ENCODE data around the gene ST8SIA2.

The ST8SIA2 gene

DNA sequence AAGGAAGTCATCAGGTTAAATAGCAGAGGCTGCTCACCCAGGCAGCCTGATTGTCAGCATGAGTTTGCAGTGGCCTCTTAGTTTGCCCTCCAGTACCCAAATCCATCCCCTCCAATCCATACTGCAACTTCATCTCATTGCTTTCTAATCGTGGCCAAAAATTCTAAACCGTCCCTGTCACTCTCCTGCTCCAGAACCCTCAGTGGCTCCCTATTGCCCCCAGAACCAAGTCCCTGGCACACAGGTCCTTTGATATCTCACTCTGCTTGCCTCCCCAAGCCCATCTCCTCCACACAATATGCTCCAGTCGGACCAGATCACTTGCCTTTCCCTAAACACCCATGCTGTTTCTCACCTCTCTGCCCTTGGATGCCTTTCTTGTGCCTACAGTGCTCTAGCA lies 49.7 kb downstream of the ST8SIA2 start:
- TF ChIP-seq, protein P1, sequence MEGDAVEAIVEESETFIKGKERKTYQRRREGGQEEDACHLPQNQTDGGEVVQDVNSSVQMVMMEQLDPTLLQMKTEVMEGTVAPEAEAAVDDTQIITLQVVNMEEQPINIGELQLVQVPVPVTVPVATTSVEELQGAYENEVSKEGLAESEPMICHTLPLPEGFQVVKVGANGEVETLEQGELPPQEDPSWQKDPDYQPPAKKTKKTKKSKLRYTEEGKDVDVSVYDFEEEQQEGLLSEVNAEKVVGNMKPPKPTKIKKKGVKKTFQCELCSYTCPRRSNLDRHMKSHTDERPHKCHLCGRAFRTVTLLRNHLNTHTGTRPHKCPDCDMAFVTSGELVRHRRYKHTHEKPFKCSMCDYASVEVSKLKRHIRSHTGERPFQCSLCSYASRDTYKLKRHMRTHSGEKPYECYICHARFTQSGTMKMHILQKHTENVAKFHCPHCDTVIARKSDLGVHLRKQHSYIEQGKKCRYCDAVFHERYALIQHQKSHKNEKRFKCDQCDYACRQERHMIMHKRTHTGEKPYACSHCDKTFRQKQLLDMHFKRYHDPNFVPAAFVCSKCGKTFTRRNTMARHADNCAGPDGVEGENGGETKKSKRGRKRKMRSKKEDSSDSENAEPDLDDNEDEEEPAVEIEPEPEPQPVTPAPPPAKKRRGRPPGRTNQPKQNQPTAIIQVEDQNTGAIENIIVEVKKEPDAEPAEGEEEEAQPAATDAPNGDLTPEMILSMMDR (IDR thresholded peaks at IDR 0.05; ENCODE audit: low read depth, low read length) = no peak
- Histone ChIP-seq H3K36me3 (peaks cover 10% of the 10 kb centered on the region), H3K27ac (no peak overlapping the region), H3K4me3 (ENCODE audit: low read depth, low read length) (no peak overlapping the region), H3K9me3 (ENCODE audit: severe bottlenecking) (no peaks in the 10 kb centered on the region), H3K27me3 (ENCODE audit: insufficient read depth, low read depth, severe bottlenecking) (no peaks in the 10 kb centered on the region)
- DNase-seq = no peak

DNA sequence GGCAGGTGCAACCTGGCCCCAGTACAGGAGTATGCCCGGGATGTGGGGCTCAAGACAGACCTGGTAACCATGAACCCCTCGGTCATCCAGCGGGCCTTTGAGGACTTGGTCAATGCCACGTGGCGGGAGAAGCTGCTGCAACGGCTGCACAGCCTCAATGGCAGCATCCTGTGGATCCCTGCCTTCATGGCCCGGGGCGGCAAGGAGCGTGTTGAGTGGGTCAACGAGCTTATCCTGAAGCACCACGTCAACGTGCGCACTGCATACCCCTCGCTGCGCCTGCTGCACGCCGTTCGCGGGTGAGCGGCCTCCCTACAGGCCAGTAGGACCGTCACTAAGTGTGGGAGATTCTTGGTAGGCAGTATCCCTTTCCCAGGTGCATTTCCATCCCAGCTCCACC lies 51.0 kb downstream of the ST8SIA2 start:
- TF ChIP-seq, protein P1 (IDR thresholded peaks at IDR 0.05; ENCODE audit: low read depth, low read length) = no peak
- H3K4me3 ChIP-seq (ENCODE audit: low read depth, low read length) = no peak overlapping the region
- H3K27ac ChIP-seq = no peak overlapping the region
- no peaks in the 10 kb centered on the region for H3K27me3 ChIP-seq (ENCODE audit: insufficient read depth, low read depth, severe bottlenecking)
- H3K36me3 ChIP-seq = peaks cover 9% of the 10 kb centered on the region
- DNase-seq = no peak
- H3K9me3 ChIP-seq (ENCODE audit: severe bottlenecking) = no peaks in the 10 kb centered on the region

DNA sequence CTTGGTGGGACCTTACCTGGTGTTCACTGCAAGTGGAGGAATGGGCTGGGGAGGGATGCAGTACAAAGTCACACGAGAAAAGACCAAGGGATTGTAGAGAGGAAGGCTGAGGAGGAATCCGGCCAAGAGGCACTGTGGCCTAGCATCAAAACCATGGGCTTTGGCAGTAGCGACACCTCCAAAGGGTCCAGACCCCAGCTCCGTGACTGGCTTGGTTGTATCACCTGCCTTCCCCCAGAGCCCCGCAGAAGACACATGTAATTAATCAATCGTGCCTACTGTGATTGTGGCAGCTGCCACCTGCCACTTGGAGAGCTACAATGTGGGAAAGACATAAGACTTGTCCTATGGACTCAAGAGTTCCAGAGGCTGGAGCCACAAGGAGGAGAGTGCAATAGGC lies 54.7 kb downstream of the ST8SIA2 start:
- TF ChIP-seq, protein P1 (IDR thresholded peaks at IDR 0.05; ENCODE audit: low read depth, low read length) = no peak
- Histone ChIP-seq H3K36me3 (peaks cover 17% of the 10 kb centered on the region), H3K4me3 (ENCODE audit: low read depth, low read length) (no peak overlapping the region), H3K9me3 (ENCODE audit: severe bottlenecking) (no peaks in the 10 kb centered on the region), H3K27ac (no peak overlapping the region), H3K27me3 (ENCODE audit: insufficient read depth, low read depth, severe bottlenecking) (no peaks in the 10 kb centered on the region)
- DNase-seq = no peak

DNA sequence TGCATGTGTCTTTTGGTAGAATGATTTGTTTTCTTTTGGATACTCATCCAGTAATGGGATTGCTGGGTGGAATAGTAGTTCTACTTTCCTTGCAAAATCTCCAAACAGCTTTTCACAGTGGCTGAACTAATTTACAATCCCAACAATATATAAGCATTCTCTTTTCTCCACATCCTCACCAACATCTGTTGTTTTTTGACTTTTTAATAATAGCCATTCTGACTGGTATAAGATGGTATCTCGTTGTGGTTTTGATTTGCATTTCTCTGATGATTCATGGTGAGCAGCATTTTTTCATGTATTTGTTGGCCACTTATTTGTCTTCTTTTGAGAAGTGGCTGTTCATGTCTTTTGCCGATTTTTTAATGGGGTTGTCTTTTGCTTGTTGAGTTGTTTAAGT lies 55.8 kb downstream of the ST8SIA2 start:
- Histone ChIP-seq H3K36me3 (peaks cover 17% of the 10 kb centered on the region), H3K9me3 (ENCODE audit: severe bottlenecking) (no peaks in the 10 kb centered on the region), H3K27ac (no peak overlapping the region), H3K4me3 (ENCODE audit: low read depth, low read length) (no peak overlapping the region), H3K27me3 (ENCODE audit: insufficient read depth, low read depth, severe bottlenecking) (no peaks in the 10 kb centered on the region)
- no peak for DNase-seq
- TF ChIP-seq, protein P1 (IDR thresholded peaks at IDR 0.05; ENCODE audit: low read depth, low read length) = no peak

DNA sequence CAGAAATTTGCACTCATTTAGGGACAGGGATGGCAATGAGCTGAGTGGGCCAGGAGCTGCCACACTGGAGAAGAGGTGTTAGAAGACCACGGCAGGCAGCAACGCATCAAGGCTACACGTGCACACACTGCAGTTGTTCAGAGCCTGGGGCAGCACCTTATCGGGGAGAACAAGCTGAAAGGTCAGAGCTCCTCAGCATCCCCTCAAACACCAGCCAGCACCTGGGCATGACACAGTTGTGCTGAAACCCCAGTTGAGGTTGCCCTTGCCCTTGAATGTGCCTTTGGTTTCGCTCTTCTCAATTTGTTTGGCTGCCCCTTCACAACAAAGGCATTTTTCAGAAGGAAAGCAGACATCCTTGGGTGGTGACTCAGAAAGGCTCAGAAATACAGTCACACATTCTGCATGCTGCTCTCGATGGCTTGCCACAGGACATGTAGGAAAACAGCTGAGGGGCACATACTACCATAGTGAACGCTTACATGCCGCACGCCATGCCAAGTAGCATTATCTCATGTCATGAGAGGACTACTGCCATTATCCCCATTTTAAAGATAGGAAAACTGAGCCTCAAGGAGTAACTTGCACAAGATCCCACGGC lies 57.6 kb downstream of the ST8SIA2 start:
- Histone ChIP-seq H3K27ac (no peak overlapping the region), H3K9me3 (ENCODE audit: severe bottlenecking) (no peaks in the 10 kb centered on the region), H3K27me3 (ENCODE audit: insufficient read depth, low read depth, severe bottlenecking) (no peaks in the 10 kb centered on the region), H3K4me3 (ENCODE audit: low read depth, low read length) (no peak overlapping the region), H3K36me3 (peaks cover 15% of the 10 kb centered on the region)
- TF ChIP-seq, protein P1 (IDR thresholded peaks at IDR 0.05; ENCODE audit: low read depth, low read length) = no peak
- DNase-seq = no peak

DNA sequence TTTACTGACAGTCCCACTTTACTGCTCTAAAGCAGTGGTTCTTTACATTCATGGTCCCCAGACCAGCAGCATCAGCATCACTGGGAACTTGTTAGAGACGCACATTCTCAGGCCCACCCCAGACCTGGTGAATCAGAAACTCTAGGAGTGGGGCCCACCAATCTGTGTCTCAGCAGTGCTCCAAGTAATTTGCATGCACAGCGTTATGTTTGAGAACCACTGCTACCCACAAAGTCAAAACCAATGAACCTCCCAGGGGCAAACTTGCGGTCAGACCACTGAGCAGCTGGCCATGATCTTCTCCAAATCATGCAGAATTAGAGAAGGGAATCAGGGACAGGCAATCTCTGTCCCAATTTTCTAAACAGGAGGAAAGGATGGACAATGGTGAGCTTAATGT lies 58.5 kb downstream of the ST8SIA2 start:
- no peak for DNase-seq
- Histone ChIP-seq H3K27me3 (ENCODE audit: insufficient read depth, low read depth, severe bottlenecking) (no peaks in the 10 kb centered on the region), H3K4me3 (ENCODE audit: low read depth, low read length) (no peak overlapping the region), H3K9me3 (ENCODE audit: severe bottlenecking) (no peaks in the 10 kb centered on the region), H3K27ac (no peak overlapping the region), H3K36me3 (peaks cover 14% of the 10 kb centered on the region)
- TF ChIP-seq, protein P1 (IDR thresholded peaks at IDR 0.05; ENCODE audit: low read depth, low read length) = no peak

Measured in WERI-Rb-1 (cell line).